MM.1S (cell line): ENCODE data around the gene URGCP.

Source experiments
- DNase-seq: peaks from one replicate; pipeline ENCODE4 v3.0.0-alpha.2; 2015
- H2AFZ ChIP-seq: fragments of 300-600 bp; sonication (generic); 2 replicates; pipeline ENCODE4 v1.6.0; 2016; ENCODE audit warnings: antibody characterized with exemption, low read length
- H3F3A ChIP-seq: fragments of 300-600 bp; sonication (generic); 2 replicates; pipeline ENCODE4 v1.6.1; 2016; ENCODE audit warnings: mild to moderate bottlenecking, antibody characterized with exemption, low read length, moderate library complexity, mixed read lengths; ENCODE audit not compliant: insufficient read depth
- H3K27ac ChIP-seq: fragments of 300-600 bp; sonication (generic); 2 replicates; pipeline ENCODE4 v1.5.1; 2016; ENCODE audit warnings: mild to moderate bottlenecking, low read length
- H3K27me3 ChIP-seq: fragments of 300-600 bp; sonication (generic); replicated peaks from 2 replicates; pipeline ENCODE4 v1.6.0; 2016; ENCODE audit warnings: low read length; ENCODE audit not compliant: insufficient read depth
- H3K36me3 ChIP-seq: fragments of 300-600 bp; sonication (generic); replicated peaks from 2 replicates; pipeline ENCODE4 v1.6.1; 2016; ENCODE audit warnings: mild to moderate bottlenecking, low read length, mixed read lengths; ENCODE audit not compliant: insufficient read depth
- H3K4me1 ChIP-seq: fragments of 300-600 bp; sonication (generic); 2 replicates; pipeline ENCODE4 v1.6.1; 2016; ENCODE audit warnings: low read length, mixed read lengths
- H3K4me2 ChIP-seq: fragments of 300-600 bp; sonication (generic); 2 replicates; pipeline ENCODE4 v1.6.0; 2016; ENCODE audit warnings: low read depth, low read length
- H3K4me3 ChIP-seq: fragments of 300-600 bp; sonication (generic); 2 replicates; pipeline ENCODE4 v1.5.1; 2016; ENCODE audit warnings: low read length, mixed read lengths
- H3K79me2 ChIP-seq: fragments of 300-600 bp; sonication (generic); 2 replicates; pipeline ENCODE4 v1.6.1; 2016; ENCODE audit warnings: mixed run types, low read length, mixed read lengths
- H3K9ac ChIP-seq: fragments of 300-600 bp; sonication (generic); 2 replicates; pipeline ENCODE4 v1.6.1; 2016; ENCODE audit warnings: low read length, mixed read lengths
- H3K9me2 ChIP-seq: fragments of 300-600 bp; sonication (generic); replicated peaks from 2 replicates; pipeline ENCODE4 v1.6.1; 2016; ENCODE audit warnings: mild to moderate bottlenecking, low read length, mixed read lengths; ENCODE audit not compliant: insufficient read depth
- H3K9me3 ChIP-seq: fragments of 300-600 bp; sonication (generic); replicated peaks from 2 replicates; pipeline ENCODE4 v1.6.1; 2016; ENCODE audit warnings: mild to moderate bottlenecking, low read length, mixed read lengths; ENCODE audit not compliant: insufficient read depth
- H4K20me1 ChIP-seq: fragments of 300-600 bp; sonication (generic); 2 replicates; pipeline ENCODE4 v1.6.1; 2016; ENCODE audit warnings: mild to moderate bottlenecking, low read length, moderate library complexity, mixed read lengths; ENCODE audit not compliant: insufficient read depth
- EZH2 ChIP-seq: fragments of 300-600 bp; sonication (generic); optimal IDR thresholded peaks from 2 replicates; pipeline ENCODE3; 2017; ENCODE audit warnings: low read depth, mild to moderate bottlenecking, antibody characterized with exemption, low read length, mixed read lengths
- EZH2phosphoT487 ChIP-seq: fragments of 300-600 bp; sonication (generic); IDR thresholded peaks from 2 replicates; pipeline ENCODE4 v1.6.1; 2018; ENCODE audit warnings: antibody characterized with exemption, low read length
- TF ChIP-seq, protein P1 (sequence below): fragments of 300-600 bp; sonication (generic); IDR thresholded peaks from 2 replicates; pipeline ENCODE4 v1.5.1; 2016; ENCODE audit warnings: antibody characterized with exemption, low read length, mixed read lengths

The URGCP gene

DNA sequence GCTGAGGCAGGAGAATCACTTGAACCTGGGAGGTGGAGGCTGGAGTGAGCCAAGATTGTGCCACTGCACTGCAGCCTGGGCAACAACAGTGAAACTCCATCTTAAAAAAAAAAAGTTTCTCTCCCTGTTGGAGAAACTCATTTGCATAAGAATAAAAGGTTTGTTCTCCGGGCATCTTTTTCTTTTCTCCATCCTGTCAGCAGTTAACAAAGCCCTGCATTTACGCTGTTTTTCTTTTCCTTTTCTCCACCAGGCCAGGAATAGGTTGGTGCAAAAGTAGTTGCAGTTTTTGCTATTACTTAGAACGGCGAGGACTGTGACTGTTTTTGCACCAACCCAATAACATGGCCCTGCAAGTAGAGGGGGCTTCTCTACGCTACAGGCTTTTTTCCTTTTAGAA is 9.5 kb upstream of the URGCP start:
- Histone ChIP-seq H3K4me1 (peaks cover 4% of the 10 kb centered on the region; the same call in 1 of the 2 replicates), H3K36me3 (no peaks in the 10 kb centered on the region), H3K27ac (no peak overlapping the region), H4K20me1 (no peaks in the 10 kb centered on the region), H3K79me2 (no peaks in the 10 kb centered on the region), H2AFZ (no peak overlapping the region), H3K4me3 (no peak overlapping the region), H3K9me2 (no peaks in the 10 kb centered on the region), H3K27me3 (no peaks in the 10 kb centered on the region), H3K9ac (no peak overlapping the region), H3F3A (no peaks in the 10 kb centered on the region), H3K9me3 (no peaks in the 10 kb centered on the region), H3K4me2 (no peak overlapping the region)
- no peak for DNase-seq
- TF ChIP-seq EZH2phosphoT487 = no peak
- TF ChIP-seq EZH2 = no peak
- TF ChIP-seq, protein P1, sequence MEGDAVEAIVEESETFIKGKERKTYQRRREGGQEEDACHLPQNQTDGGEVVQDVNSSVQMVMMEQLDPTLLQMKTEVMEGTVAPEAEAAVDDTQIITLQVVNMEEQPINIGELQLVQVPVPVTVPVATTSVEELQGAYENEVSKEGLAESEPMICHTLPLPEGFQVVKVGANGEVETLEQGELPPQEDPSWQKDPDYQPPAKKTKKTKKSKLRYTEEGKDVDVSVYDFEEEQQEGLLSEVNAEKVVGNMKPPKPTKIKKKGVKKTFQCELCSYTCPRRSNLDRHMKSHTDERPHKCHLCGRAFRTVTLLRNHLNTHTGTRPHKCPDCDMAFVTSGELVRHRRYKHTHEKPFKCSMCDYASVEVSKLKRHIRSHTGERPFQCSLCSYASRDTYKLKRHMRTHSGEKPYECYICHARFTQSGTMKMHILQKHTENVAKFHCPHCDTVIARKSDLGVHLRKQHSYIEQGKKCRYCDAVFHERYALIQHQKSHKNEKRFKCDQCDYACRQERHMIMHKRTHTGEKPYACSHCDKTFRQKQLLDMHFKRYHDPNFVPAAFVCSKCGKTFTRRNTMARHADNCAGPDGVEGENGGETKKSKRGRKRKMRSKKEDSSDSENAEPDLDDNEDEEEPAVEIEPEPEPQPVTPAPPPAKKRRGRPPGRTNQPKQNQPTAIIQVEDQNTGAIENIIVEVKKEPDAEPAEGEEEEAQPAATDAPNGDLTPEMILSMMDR = no peak

DNA sequence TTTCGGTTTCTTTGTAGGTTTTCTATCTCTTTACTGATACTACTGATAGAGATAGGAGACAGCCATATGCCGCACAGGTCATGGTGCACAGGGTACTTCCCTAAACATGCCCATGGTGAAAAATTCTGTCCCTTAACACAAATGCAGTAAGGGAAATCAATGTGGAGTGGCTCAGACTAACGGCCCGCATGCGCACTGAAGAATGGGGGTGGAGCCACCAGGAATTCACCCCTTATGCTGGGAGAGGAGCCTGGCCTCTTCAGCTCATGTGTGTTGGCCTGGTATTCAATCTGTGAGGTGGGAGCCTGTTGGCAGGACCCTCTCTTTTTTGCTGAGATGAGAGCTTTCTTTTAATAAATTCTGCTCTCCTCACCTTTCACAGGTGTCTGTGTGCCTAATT is 8.4 kb upstream of the URGCP start:
- no peak overlapping the region for H3K27ac ChIP-seq
- H3K9me2 ChIP-seq = no peaks in the 10 kb centered on the region
- peaks cover 4% of the 10 kb centered on the region; the same call in 1 of the 2 replicates for H3K4me1 ChIP-seq
- no peaks in the 10 kb centered on the region for H4K20me1 ChIP-seq
- H3K9ac ChIP-seq = no peak overlapping the region
- TF ChIP-seq, protein P1 = no peak
- TF ChIP-seq EZH2 (no peak), EZH2phosphoT487 (no peak)
- no peak overlapping the region for H2AFZ ChIP-seq
- no peak overlapping the region for H3K4me3 ChIP-seq
- no peak overlapping the region for H3K4me2 ChIP-seq
- no peaks in the 10 kb centered on the region for H3K27me3 ChIP-seq
- H3F3A ChIP-seq = no peaks in the 10 kb centered on the region
- DNase-seq = no peak
- no peaks in the 10 kb centered on the region for H3K79me2 ChIP-seq
- no peaks in the 10 kb centered on the region for H3K9me3 ChIP-seq
- H3K36me3 ChIP-seq = no peaks in the 10 kb centered on the region

DNA sequence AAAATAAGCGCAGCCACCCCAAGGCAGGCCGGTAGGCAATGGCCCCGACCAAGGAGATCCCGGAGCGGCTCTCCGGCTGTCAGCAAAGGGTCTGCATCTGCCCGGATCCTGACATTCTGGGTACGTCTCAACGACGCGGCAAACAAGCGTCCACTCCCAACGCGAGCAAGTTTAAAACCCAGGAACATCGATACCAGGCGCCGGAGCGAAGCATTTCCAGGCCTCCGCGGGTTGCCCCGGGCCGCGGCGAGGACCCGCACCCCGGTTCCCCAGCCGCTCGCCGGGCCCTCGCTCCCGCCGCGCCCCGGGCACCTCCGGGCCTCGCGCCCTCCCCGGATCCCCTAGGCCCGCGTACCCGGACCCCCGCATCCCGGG is 453 bp downstream of the URGCP start:
- H3K27ac ChIP-seq = no peak overlapping the region
- TF ChIP-seq EZH2phosphoT487 = no peak
- TF ChIP-seq, protein P1 = no peak
- TF ChIP-seq EZH2 = no peak
- peak overlapping the region; percentile 86 for H3K4me3 ChIP-seq
- peaks cover 51% of the 10 kb centered on the region for H3K79me2 ChIP-seq
- no peaks in the 10 kb centered on the region for H3F3A ChIP-seq
- H3K27me3 ChIP-seq = no peaks in the 10 kb centered on the region
- peak overlapping the region; percentile 50 for H3K4me2 ChIP-seq
- peak overlapping the region; percentile 75 for H3K9ac ChIP-seq
- H2AFZ ChIP-seq = peak overlapping the region; percentile 48
- peaks cover 14% of the 10 kb centered on the region; the same call in 1 of the 2 replicates for H3K4me1 ChIP-seq
- no peaks in the 10 kb centered on the region for H3K9me3 ChIP-seq
- DNase-seq = peak; percentile 34
- no peaks in the 10 kb centered on the region for H4K20me1 ChIP-seq
- H3K36me3 ChIP-seq = no peaks in the 10 kb centered on the region
- H3K9me2 ChIP-seq = no peaks in the 10 kb centered on the region
